HK-2 (cell line): ENCODE measurements around the gene NFKBIB.
A peak's percentile ranks its signal among the peaks of the same experiment; 100 is the strongest.
"Not testable (repeated sequence)": the region's sequence is repeated elsewhere in the genome, so short reads cannot be mapped to it uniquely, and the experiment has no call there.

Source experiments
- DNase-seq: peaks from one replicate; pipeline ENCODE4 v3.0.0-alpha.2; 2018; ENCODE audit not compliant: unreplicated experiment

Gene NFKBIB, protein sequence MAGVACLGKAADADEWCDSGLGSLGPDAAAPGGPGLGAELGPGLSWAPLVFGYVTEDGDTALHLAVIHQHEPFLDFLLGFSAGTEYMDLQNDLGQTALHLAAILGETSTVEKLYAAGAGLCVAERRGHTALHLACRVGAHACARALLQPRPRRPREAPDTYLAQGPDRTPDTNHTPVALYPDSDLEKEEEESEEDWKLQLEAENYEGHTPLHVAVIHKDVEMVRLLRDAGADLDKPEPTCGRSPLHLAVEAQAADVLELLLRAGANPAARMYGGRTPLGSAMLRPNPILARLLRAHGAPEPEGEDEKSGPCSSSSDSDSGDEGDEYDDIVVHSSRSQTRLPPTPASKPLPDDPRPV

DNA sequence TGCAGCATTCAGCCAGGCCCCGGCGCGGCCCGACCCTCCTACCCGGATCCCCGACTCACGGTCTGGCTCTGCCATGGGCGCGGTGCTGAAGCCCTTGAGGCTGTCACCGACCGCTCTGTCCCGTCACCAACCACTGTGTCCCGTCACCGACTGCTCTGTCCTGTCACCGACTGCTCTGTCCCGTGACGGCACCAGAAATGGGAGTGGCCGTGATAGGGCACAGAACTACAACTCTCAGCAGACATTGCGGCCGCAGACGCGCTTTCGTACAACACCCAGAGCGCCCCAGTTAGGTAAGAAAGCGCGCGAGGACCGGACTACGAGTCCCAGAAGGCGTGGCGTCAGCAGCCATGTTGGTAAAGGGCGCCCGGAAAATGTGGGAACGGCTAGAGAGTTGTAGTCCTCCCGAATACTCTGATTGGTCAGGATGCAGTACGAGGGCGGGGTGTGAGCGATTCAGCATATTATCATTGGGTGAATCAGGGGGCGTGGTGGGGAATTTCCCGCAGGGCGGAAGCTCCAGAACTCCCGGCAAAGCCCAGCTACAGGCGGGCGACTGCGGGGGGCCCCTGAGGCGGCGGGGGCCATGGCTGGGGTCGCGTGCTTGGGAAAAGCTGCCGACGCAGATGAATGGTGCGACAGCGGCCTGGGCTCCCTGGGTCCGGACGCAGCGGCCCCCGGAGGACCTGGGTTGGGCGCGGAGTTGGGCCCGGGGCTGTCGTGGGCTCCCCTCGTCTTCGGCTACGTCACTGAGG lies at the start of gene NFKBIB, which contains the start of gene SIRT2:
TSS of gene NFKBIB (plus strand) at position 523 of the 755 bp plus-strand sequence. CDS start at position 587, 64 bp downstream.
TSS of gene SIRT2 (minus strand) at position 172 of the 755 bp plus-strand sequence. CDS start at position 75, 97 bp downstream.
- DNase-seq, result peak; percentile 98

DNA sequence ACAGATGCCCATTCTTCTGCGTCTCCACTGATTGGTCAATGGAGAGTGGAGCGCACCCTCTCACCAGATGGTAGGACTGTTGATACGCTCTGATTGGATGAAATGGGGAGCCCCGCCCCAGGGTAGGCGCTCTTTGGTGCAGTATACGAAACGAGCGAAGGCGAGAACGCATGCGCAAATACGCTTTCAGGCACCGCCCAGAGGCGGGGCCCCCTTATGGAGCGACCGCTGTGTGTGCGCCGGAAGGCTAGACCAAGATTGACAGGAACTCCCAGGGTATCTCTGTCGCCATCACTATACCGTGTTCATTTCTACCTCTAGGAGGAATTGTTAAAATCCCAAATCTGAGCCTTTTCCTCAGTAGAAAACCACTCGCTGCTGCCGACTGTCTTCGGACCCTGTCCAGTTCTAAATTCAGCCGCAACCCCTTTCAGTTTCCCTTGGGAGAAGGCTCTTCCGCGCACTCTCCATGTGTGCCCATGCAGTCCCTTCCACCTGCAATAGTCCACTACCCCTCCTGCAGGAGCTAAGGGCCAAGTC lies 49.3 kb upstream of the NFKBIB start:
- peak; percentile 99 for DNase-seq

DNA sequence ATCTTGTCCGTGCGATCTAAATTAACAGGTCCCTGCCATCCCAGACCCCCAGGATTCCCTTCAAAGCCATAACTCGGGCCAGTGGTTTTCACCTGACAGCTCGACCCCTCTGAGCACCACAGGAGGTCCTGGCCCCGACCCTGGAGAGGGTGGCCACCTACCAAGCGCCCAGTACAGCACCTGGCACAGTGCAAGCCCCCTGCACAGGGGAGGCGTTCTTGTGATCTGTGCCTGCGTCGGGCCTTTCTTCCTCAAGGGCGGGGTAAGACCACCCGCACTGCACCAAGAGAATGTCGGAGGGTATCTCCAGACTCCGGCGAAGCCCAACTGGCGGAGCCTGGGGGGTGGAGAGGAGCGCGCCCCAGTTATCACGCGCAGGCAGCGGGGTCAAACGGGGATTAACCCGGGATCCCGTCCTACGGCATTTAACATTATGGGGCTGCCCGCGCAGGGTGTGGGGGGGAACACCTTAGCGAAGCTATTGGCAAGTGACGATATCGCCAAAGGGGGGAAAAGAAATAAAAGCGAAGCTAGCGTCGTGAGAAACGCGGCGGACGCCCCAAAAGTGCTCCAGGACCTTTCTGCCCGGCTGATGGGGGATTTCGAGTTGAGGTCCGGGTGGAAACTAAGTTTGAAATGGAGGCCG lies 48.7 kb upstream of the NFKBIB start:
- DNase-seq, result no peak

DNA sequence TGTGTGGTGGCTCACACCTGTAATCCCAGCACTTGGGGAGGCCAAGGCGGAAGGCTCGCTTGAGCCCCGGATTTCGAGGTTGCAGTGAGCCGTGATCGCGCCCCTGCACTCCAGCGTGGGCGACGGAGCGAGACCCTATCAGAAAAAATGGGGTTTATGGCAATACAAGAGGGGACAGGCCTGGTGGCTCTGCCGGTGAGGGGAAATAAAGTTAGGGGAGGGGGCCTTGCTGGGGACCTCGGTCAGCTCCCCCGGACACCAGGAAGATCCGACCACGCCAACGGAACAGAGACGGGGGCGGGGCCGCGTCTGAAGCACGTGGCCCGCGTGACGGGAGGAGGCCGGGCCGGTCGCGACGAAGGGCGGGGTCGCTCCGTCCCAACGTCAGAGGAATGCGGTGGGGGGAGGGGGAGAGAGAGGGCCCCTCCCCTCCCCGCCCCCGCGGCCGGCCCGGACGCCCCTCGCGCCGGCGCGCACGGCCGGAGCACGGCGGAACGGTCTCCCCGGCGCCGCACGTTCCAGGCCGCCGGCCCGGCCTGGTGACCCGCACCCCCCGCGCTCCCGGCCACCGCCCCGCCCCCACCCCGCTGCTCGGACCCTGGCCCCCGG lies 48.0 kb upstream of the NFKBIB start:
- peak; percentile 85 for DNase-seq

DNA sequence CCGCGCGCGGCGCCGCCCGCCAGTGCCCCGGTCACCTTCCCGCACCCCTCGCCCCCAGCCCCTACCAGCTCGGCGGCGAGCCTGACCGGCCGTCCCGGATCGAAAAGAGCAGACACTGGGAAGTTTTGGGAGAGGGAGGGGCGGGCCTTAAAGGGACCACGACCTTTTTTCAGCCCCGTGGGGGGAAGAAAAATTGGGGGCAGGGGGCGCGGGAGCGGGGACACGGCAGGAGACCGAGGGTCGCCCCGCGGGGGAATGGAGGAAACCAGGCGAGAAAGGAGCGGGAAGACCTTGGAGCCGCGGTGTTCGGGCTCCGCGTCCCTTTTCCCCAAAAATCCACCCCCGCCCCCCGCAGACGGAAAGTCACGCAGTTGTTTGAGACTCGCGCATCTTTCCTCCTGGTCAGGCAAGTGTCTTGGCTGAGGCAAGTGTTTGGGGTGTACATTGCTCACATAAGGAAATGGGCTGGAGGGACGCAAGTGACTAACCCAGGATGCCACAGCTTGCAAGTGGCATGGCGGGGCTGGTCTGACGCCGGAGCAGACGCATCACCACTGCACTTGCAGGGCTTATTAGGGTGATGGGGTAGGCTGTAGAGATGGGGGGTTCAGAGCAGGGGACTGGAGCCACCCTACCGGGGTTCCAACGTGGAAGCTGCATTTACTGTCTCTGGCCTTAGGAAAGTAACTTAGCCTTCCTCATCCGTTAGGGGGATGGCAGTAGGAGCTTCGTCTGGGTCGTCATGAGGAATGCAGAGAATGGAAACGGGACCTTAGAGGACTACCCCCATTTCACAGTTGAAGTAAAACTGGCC lies 47.3 kb upstream of the NFKBIB start:
- DNase-seq, result peak; percentile 64

DNA sequence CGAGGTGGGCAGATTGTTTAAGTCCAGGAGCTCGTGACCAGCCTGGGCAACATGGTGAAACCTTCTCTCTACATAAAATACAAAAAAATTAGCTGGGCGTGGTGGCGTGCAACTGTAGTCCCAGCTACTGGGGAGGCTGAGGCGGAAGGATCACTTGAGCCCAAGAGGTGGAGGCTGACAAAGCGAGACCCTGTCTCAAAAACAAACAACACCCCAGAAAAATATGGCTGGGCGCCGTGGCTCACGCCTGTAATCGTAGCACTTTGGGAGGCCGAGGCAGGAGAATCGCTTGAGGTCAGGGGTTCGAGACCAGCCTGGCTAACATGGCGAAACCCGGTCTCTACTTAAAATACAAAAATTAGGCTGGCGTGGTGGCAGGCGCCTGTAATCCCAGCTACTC lies 46.6 kb upstream of the NFKBIB start:
- DNase-seq, result no peak

DNA sequence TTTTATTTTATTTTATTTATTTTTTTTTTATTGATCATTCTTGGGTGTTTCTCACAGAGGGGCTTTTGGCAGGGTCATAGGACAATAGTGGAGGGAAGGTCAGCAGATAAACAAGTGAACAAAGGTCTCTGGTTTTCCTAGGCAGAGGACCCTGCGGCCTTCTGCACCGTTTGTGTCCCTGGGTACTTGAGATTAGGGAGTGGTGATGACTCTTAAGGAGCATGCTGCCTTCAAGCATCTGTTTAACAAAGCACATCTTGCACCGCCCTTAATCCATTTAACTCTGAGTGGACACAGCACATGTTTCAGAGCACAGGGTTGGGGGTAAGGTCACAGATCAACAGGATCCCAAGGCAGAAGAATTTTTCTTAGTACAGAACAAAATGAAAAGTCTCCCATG lies 44.8 kb upstream of the NFKBIB start:
- DNase-seq, result not testable (repeated sequence)

DNA sequence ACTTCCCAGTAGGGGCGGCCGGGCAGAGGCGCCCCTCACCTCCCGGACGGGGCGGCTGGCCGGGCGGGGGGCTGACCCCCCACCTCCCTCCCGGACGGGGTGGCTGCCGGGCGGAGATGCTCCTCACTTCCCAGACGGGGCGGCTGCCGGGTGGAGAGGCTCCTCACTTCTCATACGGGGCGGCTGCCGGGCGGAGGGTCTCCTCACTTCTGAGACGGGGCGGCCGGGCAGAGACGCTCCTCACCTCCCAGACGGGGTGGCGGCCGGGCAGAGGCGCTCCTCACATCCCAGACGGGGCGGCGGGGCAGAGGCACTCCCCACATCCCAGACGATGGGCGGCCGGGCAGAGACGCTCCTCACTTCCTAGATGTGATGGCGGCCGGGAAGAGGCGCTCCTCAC lies 44.0 kb upstream of the NFKBIB start:
- DNase-seq, result not testable (repeated sequence)

DNA sequence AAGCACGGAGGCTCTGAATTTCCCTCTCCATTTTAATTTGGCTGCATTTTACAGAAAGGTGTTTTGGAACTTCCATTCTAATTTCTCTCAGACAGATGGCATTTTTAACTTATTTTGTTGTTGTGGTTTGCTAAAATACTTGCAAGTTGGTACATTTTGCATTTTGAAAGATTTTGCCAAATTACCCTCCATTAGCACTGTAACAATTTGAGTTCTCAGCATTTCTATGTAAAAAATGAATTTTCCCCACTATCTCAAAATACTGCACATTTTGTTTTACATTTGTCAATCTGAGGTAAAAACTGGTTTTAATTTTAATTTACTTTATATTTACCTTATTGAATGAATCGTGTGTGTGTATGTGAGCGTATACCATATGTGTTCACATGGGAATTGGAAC lies 43.0 kb upstream of the NFKBIB start:
- no peak for DNase-seq

DNA sequence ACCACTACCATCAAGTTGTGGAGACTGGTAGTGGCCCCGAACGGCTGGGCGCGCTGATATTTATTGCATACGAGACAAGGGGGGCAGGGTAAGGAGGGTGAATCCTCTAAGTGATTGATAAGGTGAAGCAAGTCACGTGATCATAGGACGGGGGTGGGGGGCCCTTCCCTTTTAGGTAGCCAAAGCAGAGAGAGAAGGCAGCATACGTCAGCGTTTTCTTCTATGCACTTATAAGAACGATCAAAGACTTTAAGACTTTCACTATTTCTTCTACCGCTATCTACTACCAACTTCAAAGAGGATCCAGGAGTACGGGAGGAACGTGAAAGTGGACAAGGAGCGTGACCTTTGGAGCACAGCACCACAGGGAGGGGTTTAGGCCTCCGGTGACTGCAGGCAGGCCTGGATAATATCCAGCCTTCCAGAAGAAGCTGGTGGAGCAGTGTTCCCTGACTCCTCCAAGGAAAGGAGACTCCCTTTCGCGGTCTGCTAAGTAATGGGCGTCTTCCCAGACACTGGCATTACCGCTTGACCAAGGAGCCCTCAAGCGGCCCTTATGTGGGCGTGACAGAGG lies 40.1 kb upstream of the NFKBIB start:
- not testable (repeated sequence) for DNase-seq

DNA sequence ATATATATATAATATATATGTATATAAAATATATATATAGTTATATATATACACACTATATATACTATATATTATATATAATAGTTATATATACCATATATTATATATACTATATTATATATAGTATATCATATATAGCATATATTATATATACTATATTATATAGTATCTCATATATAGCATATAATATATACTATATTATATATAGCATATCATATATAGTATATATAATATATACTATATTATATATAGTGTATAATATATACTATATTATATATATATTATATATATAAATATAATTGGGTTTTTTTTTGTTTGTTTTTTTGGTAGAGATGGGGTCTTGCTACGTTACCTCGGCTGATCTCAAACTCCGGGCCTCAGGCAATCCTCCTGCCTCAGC lies 38.4 kb upstream of the NFKBIB start:
- no peak for DNase-seq

DNA sequence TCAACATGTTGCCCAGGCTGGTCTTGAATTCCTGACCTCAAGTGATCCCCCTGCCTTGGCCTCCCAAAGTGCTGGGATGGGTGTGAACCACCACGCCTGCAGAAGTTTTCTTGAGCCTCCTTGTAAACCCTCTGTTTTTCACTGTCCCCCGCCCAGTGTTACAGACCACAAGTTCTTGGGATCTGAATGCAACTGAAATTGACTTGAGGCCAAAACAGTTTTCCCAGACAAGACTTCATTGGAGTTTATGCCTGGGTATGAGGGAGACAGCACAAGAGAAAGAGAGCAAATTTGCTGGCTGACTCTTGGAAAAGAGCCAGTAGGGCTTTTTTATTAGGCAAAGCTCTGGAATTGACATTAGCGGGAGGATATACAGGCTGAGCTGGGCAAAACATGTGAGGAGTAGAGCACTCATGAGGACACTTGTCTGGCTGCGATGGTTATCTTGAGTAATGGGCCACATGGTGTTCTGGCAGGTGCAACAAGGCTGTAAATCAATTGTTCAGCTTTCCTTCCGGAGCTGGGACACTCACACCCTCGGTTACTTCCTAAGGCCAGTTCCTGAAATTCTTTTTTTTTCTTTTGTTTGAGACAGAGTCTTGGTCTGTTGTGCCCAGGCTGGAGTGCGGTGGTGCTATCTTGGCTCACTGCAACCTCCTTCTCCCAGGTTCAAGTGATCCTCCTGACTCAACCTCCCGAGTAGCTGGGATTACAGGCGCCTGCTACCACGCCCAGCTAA lies 37.3 kb upstream of the NFKBIB start:
- no peak for DNase-seq

DNA sequence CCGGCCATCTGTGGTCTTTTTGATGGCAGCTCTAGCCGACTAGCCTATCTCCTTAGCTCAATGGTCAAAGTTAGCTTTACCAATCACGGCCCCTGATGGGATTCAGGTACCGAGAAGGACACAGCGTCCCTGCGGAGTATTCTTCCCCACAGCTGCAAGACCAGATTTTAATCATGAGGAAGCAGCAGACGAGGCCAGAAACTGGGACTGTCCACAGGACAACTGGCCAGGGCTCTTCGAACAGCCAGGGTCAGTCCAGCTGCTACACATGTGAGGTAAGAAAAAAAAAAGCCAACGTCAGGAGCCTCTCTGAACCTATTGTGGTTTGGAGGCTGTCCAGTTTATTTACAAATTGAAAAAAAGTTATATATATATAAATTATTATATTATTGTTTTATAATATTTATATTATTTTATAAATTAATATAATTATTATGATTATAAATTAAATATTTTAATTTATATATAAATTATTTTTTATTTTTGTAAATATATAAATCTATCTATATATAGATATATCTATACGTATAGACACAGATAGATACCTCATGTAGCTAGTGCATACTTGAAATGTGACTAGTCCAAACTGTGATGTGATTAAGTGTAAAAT lies 32.5 kb upstream of the NFKBIB start:
- DNase-seq, result no peak

DNA sequence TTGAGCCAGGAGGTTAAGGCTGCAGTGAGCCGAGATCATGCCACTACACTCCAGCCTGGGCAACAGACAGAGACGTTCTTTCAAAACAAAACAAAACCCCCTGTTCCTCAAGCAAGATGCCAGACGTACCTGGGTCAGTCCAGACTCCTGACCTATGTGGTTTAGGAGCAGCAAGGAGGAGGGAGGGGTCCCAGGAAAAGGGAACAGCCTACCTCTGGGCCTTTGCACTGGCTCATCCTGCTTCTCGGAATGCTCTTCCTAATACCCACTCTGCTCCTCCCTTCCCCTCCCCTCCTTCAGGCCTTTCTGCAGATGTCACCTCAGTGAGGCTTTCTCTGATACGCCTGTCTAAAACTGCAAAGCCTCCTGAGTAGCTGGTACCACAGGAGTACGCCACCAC lies 31.2 kb upstream of the NFKBIB start:
- DNase-seq, result no peak

DNA sequence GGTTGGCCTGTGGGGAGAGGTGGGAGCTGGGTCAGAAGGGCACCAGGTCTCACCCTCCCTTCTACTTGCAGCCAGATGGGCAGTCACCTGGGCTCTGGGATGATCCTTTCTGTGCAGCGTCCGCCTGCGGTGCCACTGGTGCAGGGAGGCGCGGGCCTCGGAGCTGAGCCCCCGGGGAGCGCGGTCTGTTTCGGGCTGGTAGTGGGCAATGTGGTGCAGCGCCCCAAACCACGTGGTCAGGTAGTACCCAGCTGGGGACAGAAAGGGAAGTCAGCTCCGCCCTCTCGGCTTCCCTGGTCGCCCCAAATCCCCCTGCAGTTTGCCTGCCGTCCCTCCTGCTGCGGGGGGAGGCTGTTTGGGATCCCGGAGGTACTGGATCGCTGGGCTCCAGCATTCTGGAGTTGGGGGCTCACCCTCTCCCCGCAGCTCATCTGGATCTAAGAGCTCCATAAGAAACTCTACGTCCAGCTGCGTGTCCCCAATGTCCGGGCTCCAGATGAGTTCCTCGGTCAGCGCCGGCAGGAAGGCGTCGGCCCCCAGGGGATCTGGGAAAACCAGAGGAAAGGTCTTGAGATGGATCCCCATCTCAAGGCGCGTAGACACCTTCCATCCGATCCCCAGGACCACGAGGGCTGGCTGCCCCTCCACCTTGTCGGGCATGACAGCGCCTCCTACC lies 30.5 kb upstream of the NFKBIB start:
- DNase-seq, result no peak

DNA sequence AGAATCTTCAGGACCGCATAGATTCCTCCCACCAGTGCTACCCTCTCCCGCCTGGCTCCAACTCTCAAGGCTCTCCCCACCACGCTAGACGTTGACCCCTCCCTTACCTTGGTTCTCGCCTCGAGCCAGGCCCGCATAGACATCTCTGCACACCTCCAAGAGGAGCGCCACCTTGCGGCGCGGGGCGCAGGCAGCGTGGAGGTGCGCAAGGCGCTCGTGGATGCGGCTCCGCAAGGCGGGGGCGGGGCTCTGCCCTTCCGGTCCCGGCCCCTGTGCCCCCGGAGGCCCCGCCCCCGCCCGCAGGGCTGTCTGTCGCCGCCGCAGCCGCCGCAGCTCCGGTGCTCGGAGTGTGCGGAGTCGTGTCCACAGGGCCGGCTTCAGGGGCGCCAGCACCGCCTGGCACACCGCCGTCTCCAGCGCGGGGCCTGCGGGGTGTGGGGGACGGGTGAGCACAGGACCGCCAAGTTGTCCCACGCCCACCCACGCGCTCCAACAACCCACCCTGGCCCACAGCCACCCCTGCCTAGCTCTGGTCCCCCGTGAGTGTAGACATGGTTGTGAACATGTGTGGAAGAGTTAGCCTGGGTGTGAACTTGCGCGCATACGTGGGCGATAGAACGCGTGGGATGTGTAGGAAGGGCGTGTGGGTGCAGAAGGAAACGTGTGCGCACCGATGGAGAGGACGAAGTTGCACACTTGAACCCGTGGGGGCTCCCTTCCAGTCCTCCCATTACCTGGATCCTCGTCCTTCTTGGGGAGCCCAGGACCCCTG lies 29.7 kb upstream of the NFKBIB start:
- peak; percentile 64 for DNase-seq

DNA sequence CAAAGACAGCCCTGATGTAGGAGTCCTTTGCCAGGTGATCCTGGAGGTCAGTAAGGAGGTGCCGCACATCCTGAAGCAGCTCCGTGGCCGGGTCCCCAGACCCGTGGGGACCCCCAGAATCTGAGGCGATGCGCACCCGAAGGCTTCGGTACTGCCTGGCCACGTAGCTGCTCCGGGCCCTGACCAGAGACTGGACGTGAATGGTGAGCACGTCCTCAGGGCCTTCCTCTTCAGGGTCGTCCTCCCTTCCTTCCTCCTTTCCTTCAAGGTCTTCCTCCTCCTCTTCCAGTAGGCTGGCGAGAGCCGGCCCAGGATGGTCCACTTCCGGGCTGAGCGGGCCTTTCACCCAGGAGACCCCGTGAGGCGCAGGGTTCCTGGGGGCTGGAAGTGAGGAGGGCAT lies 29.2 kb upstream of the NFKBIB start:
- no peak for DNase-seq

DNA sequence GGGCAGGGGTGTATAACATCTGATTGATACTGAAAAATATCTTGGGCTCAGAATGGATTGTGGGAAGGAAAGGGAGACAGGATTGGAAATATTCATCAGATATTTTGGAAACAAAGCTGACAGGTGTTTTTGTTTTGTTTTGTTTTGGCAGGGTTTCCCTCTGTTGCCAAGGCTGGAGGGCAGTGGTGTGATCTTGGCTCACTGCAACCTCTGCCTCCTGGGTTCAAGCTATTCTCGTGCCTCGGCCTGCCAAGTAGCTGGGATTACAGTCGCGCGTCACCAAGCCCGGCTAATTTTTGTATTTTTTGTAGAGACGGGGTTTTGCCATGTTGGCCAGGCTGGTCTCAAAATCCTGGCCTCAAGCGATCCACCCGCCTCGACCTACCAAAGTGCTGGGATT lies 26.4 kb upstream of the NFKBIB start:
- DNase-seq, result not testable (repeated sequence)
